ENCODE measurements around the gene TBC1D1. TPM values are rescaled to one million over a fixed set of nuclear protein-coding genes. Genes with fewer than 3 reads are reported as not detected.
"Not testable (repeated sequence)": the region's sequence is repeated elsewhere in the genome, so short reads cannot be mapped to it uniquely, and the experiment has no call there.

TBC1D1 gene
- total RNA-seq, 1 donor, result 72.6 TPM

DNA sequence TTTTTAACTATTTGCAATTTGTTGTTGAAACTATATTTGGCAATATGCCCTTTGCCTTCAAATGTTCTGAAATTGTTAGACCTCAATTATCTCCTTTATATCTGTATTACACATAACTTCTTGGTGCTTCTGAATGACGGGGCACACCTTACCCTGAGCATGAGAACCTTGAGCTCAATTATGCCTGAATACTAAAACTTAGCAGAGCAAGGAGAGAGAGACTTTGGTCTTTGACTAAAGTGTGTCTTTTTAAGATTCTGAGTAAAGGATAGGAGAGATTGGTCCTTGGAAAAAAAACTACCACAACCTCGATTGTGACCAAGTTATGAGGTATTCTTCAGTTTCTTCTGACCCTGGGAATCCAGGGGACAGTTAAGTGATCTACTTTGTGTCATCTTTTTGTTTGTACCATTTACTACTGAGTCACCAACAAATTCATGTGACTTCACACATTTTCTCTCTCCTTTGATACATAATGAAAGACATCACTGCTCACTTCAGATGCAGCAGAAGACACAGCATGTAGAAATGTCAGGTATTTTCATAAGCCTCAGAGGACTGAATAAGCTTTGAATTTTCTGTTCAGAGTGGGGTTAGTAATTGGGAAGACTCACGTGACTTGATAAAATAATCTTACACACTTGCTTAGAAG, 120.8 kb downstream of the TBC1D1 start:
- Histone ChIP-seq H3K4me3 (ENCODE audit: low read length) (no peak overlapping the region), H3K9me3 (ENCODE audit: low read depth, low read length) (no peaks in the 10 kb centered on the region), H3K27me3 (ENCODE audit: insufficient read depth, low read length) (no peaks in the 10 kb centered on the region), H3K4me1 (ENCODE audit: insufficient read depth, low read length) (no peaks in the 10 kb centered on the region)

- Histone ChIP-seq H3K9me3 (ENCODE audit: low read depth, low read length) (no peaks in the 10 kb centered on the region), H3K4me3 (ENCODE audit: low read length) (no peak overlapping the region)
Observed at GRCh38 chr4:38013461-38014366, 122.8 kb downstream of the TBC1D1 start.

DNA sequence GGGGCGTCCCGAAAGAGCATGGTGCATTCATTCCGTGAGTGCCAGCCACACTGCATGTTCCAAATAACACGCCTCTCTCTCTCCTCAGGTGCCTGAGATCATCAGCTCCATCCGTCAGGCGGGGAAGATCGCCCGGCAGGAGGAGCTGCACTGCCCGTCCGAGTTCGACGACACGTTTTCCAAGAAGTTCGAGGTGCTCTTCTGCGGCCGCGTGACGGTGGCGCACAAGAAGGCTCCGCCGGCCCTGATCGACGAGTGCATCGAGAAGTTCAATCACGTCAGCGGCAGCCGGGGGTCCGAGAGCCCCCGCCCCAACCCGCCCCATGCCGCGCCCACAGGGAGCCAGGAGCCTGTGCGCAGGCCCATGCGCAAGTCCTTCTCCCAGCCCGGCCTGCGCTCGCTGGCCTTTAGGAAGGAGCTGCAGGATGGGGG, 123.6 kb downstream of the TBC1D1 start:
- Histone ChIP-seq H3K27me3 (ENCODE audit: insufficient read depth, low read length) (no peaks in the 10 kb centered on the region), H3K4me1 (ENCODE audit: insufficient read depth, low read length) (no peaks in the 10 kb centered on the region), H3K4me3 (ENCODE audit: low read length) (no peak overlapping the region), H3K9me3 (ENCODE audit: low read depth, low read length) (no peaks in the 10 kb centered on the region)

More at GRCh38 chr4:38013461-38014366, 122.8 kb downstream of the TBC1D1 start:
- H3K4me1 ChIP-seq (ENCODE audit: insufficient read depth, low read length), result no peaks in the 10 kb centered on the region
- H3K27me3 ChIP-seq (ENCODE audit: insufficient read depth, low read length), result no peaks in the 10 kb centered on the region

- no peaks in the 10 kb centered on the region for H3K4me1 ChIP-seq (ENCODE audit: insufficient read depth, low read length)
- H3K9me3 ChIP-seq (ENCODE audit: low read depth, low read length), result no peaks in the 10 kb centered on the region
- H3K27me3 ChIP-seq (ENCODE audit: insufficient read depth, low read length), result no peaks in the 10 kb centered on the region
- no peak overlapping the region for H3K4me3 ChIP-seq (ENCODE audit: low read length)
Observed at GRCh38 chr4:38015886-38016515, 125.1 kb downstream of the TBC1D1 start.

- H3K9me3 ChIP-seq (ENCODE audit: low read depth, low read length), result no peaks in the 10 kb centered on the region
- no peak overlapping the region for H3K4me3 ChIP-seq (ENCODE audit: low read length)
- no peaks in the 10 kb centered on the region for H3K27me3 ChIP-seq (ENCODE audit: insufficient read depth, low read length)
- no peaks in the 10 kb centered on the region for H3K4me1 ChIP-seq (ENCODE audit: insufficient read depth, low read length)
Observed at GRCh38 chr4:38016698-38017097, 125.8 kb downstream of the TBC1D1 start.

DNA sequence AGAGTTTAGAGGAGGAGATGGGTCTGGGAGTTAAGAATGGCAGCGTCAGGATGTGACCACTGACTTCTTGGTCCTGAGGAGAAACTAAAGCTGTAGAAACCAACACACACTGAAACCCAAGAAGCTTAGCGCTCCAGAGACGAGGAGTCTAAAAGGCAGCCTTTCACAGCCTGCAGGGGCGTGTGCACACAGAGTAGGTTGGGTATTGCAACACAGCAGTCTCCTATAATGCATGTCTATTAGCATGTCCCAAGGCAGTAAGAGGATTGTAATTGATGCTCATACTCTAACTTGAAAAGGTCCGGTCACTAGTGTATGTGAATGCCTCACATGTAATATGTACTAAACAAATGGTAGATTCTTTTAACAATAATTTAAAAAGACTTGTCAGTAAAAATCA, 126.7 kb downstream of the TBC1D1 start:
- no peaks in the 10 kb centered on the region for H3K9me3 ChIP-seq (ENCODE audit: low read depth, low read length)
- H3K4me1 ChIP-seq (ENCODE audit: insufficient read depth, low read length), result peaks cover under 1% of the 10 kb centered on the region
- H3K4me3 ChIP-seq (ENCODE audit: low read length), result no peak overlapping the region
- no peaks in the 10 kb centered on the region for H3K27me3 ChIP-seq (ENCODE audit: insufficient read depth, low read length)

GRCh38 chr4:38020386-38020785, 129.5 kb downstream of the TBC1D1 start:
- Histone ChIP-seq H3K4me1 (ENCODE audit: insufficient read depth, low read length) (peaks cover 14% of the 10 kb centered on the region), H3K9me3 (ENCODE audit: low read depth, low read length) (no peaks in the 10 kb centered on the region), H3K27me3 (ENCODE audit: insufficient read depth, low read length) (no peaks in the 10 kb centered on the region), H3K4me3 (ENCODE audit: low read length) (no peak overlapping the region)

DNA sequence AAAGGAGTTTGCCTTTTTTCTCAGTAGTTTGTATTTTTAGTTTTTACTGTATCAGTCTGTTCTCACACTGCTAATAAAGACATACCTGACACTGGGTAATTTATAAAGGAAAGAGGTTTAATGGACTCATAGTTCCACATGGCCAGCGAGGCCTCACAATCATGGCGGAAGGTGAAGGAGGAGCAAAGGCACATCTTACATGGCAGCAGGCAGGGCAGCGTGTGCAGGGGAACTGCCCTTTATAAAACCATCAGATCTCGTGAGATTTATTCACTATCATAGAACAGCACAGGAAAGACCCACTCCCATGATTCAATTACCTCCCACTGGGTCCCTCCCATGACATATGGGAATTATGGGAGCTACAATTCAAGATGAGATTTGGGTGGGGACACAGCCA, 130.1 kb downstream of the TBC1D1 start:
- H3K9me3 ChIP-seq (ENCODE audit: low read depth, low read length); H3K27me3 ChIP-seq (ENCODE audit: insufficient read depth, low read length); H3K4me3 ChIP-seq (ENCODE audit: low read length): not testable (repeated sequence)
- peaks cover 15% of the 10 kb centered on the region for H3K4me1 ChIP-seq (ENCODE audit: insufficient read depth, low read length)

- H3K4me1 ChIP-seq (ENCODE audit: insufficient read depth, low read length), result peaks cover 20% of the 10 kb centered on the region
Observed at GRCh38 chr4:38021751-38022150, 130.9 kb downstream of the TBC1D1 start.

GRCh38 chr4:38023347-38024205, 132.7 kb downstream of the TBC1D1 start:
- peaks cover 20% of the 10 kb centered on the region for H3K4me1 ChIP-seq (ENCODE audit: insufficient read depth, low read length)
- H3K27me3 ChIP-seq (ENCODE audit: insufficient read depth, low read length), result no peaks in the 10 kb centered on the region
- no peaks in the 10 kb centered on the region for H3K9me3 ChIP-seq (ENCODE audit: low read depth, low read length)
- no peak overlapping the region for H3K4me3 ChIP-seq (ENCODE audit: low read length)

More at GRCh38 chr4:38021751-38022150, 130.9 kb downstream of the TBC1D1 start:
- Histone ChIP-seq H3K4me3 (ENCODE audit: low read length) (no peak overlapping the region), H3K27me3 (ENCODE audit: insufficient read depth, low read length) (no peaks in the 10 kb centered on the region), H3K9me3 (ENCODE audit: low read depth, low read length) (no peaks in the 10 kb centered on the region)

DNA sequence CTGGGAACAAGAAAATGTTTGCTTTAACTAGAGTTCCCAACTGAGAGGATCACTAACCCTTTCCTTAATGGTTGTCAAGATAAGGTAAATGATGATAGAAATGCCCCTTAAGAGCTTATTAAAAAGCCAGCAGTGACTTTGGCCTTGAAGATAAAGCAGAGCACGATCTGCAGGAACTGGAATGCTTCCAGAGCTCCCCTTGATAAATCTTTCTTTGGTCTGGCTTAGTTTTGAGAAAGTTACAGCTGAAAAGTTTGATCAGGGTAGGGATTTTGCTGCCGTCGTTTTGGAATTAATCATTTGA, 133.3 kb downstream of the TBC1D1 start:
- H3K27me3 ChIP-seq (ENCODE audit: insufficient read depth, low read length), result no peaks in the 10 kb centered on the region
- H3K4me3 ChIP-seq (ENCODE audit: low read length), result no peak overlapping the region
- H3K4me1 ChIP-seq (ENCODE audit: insufficient read depth, low read length), result peaks cover 20% of the 10 kb centered on the region
- no peaks in the 10 kb centered on the region for H3K9me3 ChIP-seq (ENCODE audit: low read depth, low read length)

DNA sequence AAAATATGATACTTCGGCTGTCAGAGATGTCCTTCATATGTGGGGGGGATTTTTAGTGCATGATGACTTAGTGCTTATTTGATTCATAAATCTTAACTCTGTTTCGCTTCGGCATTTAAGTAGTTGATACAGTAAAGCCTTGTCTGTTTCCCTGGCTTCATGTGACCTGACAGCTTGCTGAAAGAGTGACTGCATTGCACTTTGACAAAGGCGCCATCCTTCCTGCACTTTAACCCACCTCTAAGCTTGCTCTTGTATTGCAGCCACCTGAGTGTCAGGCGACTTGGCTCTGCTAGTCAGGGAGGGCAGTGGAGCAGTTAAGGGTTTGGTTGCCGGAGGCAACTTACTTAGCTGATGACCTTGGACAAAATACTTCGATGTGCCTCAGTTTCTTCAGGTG, 134.8 kb downstream of the TBC1D1 start:
- Histone ChIP-seq H3K9me3 (ENCODE audit: low read depth, low read length) (no peaks in the 10 kb centered on the region), H3K4me3 (ENCODE audit: low read length) (no peak overlapping the region)

GRCh38 chr4:38026158-38026740, 135.4 kb downstream of the TBC1D1 start:
- peaks cover 20% of the 10 kb centered on the region for H3K4me1 ChIP-seq (ENCODE audit: insufficient read depth, low read length)
- H3K27me3 ChIP-seq (ENCODE audit: insufficient read depth, low read length), result no peaks in the 10 kb centered on the region
- H3K4me3 ChIP-seq (ENCODE audit: low read length), result no peak overlapping the region
- no peaks in the 10 kb centered on the region for H3K9me3 ChIP-seq (ENCODE audit: low read depth, low read length)

More for the DNA sequence above, 134.8 kb downstream of the TBC1D1 start:
- H3K4me1 ChIP-seq (ENCODE audit: insufficient read depth, low read length), result peaks cover 20% of the 10 kb centered on the region
- H3K27me3 ChIP-seq (ENCODE audit: insufficient read depth, low read length), result no peaks in the 10 kb centered on the region

DNA sequence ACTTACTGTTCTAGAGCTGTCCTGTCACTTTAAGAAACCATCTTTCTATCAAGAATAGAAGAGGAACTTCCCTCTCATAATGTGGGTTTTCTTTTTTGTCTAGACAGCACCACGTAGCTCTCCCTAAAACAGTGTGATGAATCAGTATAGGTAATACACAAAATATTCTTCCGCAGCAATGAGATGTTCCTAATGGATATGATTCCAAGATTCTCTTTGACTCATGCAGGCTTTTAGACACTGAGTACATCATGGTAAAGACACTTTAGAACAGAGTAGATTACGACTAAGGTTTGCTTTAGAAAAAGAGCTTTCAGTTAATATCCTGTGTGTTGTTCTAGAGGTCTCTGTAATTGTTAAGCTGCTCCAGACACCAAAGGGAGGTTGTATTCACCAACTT, 139.1 kb downstream of the TBC1D1 start:
- H3K4me1 ChIP-seq (ENCODE audit: insufficient read depth, low read length), result peaks cover 6% of the 10 kb centered on the region
- H3K27me3 ChIP-seq (ENCODE audit: insufficient read depth, low read length), result no peaks in the 10 kb centered on the region
- no peak overlapping the region for H3K4me3 ChIP-seq (ENCODE audit: low read length)
- H3K9me3 ChIP-seq (ENCODE audit: low read depth, low read length), result no peaks in the 10 kb centered on the region
